Duodenal mucosa (tissue), 2 donors: ENCODE data around the gene PDE11A.
A peak's percentile ranks its signal among the peaks of the same experiment; 100 is the strongest.

Experiments
- H3K27ac ChIP-seq: one replicate; pipeline ENCODE4 v1.7.0; 2013; ENCODE audit warnings: low read depth, low read length
- H3K27me3 ChIP-seq, 2 donors: one replicate each; pipeline ENCODE4 v1.7.0; 2013; ENCODE audit warnings: low read length in 2 of 2, control low read depth in 1 of 2; ENCODE audit not compliant: insufficient read depth in 2 of 2, control insufficient read depth in 1 of 2
- H3K36me3 ChIP-seq, 2 donors: one replicate each; pipeline ENCODE4 v1.7.0; 2013; ENCODE audit warnings: low read length in 2 of 2, control low read depth in 1 of 2; ENCODE audit not compliant: insufficient read depth in 2 of 2, control insufficient read depth in 1 of 2
- H3K4me1 ChIP-seq, 2 donors: one replicate each; pipeline ENCODE4 v1.7.0; 2013; ENCODE audit warnings: low read length in 2 of 2, control low read depth in 1 of 2; ENCODE audit not compliant: insufficient read depth in 2 of 2, control insufficient read depth in 1 of 2
- H3K4me3 ChIP-seq, 2 donors: one replicate each; pipeline ENCODE4 v1.7.0; 2013; ENCODE audit warnings: low read length in 2 of 2, low read depth in 1 of 2
- H3K9ac ChIP-seq, 2 donors: one replicate each; pipeline ENCODE4 v1.7.0; 2013; ENCODE audit warnings: low read length in 2 of 2, low read depth in 1 of 2
- H3K9me3 ChIP-seq, 2 donors: one replicate each; pipeline ENCODE4 v1.7.0; 2013; ENCODE audit warnings: low read length in 2 of 2, control low read depth in 1 of 2; ENCODE audit not compliant: control insufficient read depth in 1 of 2

PDE11A gene

DNA sequence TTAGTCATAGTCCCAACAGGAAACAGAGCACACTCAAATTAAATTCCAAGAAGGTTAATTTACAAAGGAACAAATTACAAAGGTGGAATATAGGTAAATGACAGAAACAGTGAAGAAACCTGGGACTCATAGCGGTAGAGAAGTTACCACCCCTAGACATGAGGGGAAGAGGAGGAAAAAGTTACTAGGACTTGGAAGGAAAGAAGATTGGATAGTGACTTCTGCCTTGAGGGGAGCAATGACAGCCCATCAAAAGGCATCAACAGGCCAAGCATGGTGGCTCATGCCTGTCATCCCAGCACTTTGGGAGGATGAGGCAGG, 2.4 kb upstream of the PDE11A start:
- no peak overlapping the region for H3K9ac ChIP-seq
- H3K4me3 ChIP-seq: no peak overlapping the region
- peaks cover 0 to 12% of the 10 kb centered on the region in 2 donors for H3K27me3 ChIP-seq
- peaks cover 17 to 29% of the 10 kb centered on the region in 2 donors for H3K4me1 ChIP-seq
- no peaks in the 10 kb centered on the region for H3K36me3 ChIP-seq
- H3K27ac ChIP-seq: no peak overlapping the region
- H3K9me3 ChIP-seq: no peaks in the 10 kb centered on the region

DNA sequence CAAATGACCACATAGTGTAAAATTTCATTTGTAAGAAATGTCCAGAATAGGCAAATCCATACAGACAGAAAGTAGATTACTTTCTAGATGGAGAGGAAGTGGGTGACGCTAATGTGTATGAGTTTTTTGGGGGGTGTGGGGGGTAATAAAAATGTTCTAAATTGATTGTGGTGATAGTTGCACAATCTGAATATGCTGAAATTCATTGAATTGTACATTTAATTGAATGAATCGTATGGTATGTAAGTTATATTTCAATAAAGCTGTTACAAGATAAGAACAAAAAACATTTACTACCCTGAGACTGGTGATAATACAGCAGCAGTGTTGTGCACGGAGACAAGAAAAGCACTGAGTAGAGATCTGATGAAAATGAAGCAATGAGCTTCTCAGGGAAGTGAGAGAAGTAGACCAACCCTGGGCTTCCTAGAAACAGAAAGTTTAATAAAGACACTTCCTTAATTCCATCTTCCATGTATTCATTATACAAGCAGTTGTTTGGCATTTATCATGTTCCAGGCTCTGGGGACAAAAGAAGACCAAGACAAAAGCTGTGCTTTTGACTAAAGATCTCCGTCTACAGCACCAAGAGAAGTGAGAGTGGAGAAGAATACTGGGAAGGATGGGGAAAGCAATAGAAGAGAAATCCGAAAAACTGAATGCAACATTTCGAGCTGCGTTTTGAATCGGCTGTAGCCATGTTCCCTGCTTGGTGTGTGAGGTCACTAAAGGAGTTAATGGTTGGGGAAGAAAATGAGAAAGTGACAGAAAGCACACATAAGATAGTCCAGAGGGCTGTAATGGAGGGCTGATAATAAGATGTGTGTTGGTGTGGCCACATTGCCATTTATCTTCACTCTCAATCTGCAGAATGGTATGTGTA, 1.8 kb upstream of the PDE11A start:
- no peaks in the 10 kb centered on the region for H3K9me3 ChIP-seq
- no peak overlapping the region for H3K9ac ChIP-seq
- peaks cover 17 to 29% of the 10 kb centered on the region in 2 donors for H3K4me1 ChIP-seq
- no peak overlapping the region for H3K27ac ChIP-seq
- H3K27me3 ChIP-seq: peaks cover 0 to 12% of the 10 kb centered on the region in 2 donors
- H3K4me3 ChIP-seq: no peak overlapping the region
- H3K36me3 ChIP-seq: no peaks in the 10 kb centered on the region

DNA sequence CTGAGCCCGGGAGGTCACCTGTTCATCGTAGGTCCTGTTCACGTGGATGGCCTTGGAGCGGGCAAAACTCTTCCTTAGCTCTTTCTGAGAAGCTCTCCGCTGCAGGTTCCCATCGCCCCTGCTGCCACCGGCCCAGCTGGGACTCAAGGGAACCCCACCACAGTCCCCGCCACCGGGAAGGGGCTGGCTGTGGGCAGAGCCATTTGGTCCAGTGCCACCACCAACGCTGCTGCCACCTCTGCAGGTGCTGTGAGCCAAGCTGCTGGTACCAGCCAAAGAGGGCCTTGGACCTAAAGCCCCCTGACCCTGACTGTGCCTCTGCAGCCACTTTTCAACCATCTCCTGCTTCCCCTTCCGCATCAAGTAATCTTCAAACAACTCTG, 586 bp downstream of the PDE11A start:
- H3K36me3 ChIP-seq: no peaks in the 10 kb centered on the region
- H3K4me3 ChIP-seq: peak overlapping the region; percentile 73 to 74
- H3K4me1 ChIP-seq: peaks cover 17 to 29% of the 10 kb centered on the region in 2 donors
- no peak overlapping the region for H3K27ac ChIP-seq
- H3K9me3 ChIP-seq: no peaks in the 10 kb centered on the region
- H3K9ac ChIP-seq: peak overlapping the region; percentile 34 to 55
- peaks cover 0 to 12% of the 10 kb centered on the region in 2 donors for H3K27me3 ChIP-seq

DNA sequence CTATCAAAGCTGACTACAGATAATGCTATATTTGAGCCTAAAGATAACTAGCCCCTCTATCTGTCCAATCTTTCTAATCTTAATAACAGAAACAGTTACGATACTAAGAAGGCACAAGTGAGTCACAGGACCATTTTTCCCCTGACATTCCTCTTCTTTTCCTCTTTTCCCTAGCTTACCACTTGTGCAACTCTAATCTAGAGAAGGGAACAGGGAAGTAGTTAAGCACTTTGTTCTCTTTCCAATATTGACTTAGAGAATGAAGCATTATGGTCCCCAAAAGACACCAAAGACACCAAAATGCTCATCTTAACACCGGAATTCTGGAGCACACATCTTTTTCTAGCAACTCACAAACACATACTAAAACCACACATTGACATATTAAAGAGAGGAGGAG, 1.8 kb downstream of the PDE11A start:
- H3K4me1 ChIP-seq: peaks cover 17 to 29% of the 10 kb centered on the region in 2 donors
- H3K9ac ChIP-seq: no peak overlapping the region
- peaks cover 0 to 12% of the 10 kb centered on the region in 2 donors for H3K27me3 ChIP-seq
- no peaks in the 10 kb centered on the region for H3K36me3 ChIP-seq
- no peak overlapping the region for H3K4me3 ChIP-seq
- H3K9me3 ChIP-seq: no peaks in the 10 kb centered on the region
- H3K27ac ChIP-seq: no peak overlapping the region

DNA sequence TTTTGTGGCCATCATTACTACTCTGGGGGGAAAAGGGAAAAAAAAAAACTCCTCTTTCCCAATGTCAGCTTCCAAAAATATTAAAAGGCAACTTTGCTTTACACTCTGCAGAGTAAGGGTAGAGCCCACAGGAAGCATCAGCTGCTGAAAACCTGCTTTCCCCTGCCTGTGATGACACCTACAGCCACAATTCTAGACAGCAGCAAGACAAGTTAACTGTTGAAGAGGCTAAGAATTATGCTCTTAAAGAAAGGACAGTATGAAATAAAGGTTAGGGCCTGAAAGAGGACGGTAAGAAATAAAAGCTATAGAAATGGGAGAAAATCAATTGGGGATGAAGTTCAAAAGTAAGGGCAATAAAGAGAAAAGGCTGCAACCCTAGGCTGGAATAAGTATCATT, 3.0 kb downstream of the PDE11A start:
- H3K9ac ChIP-seq: no peak overlapping the region
- no peaks in the 10 kb centered on the region for H3K36me3 ChIP-seq
- H3K4me1 ChIP-seq: peaks cover 16 to 26% of the 10 kb centered on the region in 2 donors
- H3K27ac ChIP-seq: no peak overlapping the region
- H3K9me3 ChIP-seq: no peaks in the 10 kb centered on the region
- no peak overlapping the region for H3K4me3 ChIP-seq
- peaks cover 0 to 12% of the 10 kb centered on the region in 2 donors for H3K27me3 ChIP-seq

DNA sequence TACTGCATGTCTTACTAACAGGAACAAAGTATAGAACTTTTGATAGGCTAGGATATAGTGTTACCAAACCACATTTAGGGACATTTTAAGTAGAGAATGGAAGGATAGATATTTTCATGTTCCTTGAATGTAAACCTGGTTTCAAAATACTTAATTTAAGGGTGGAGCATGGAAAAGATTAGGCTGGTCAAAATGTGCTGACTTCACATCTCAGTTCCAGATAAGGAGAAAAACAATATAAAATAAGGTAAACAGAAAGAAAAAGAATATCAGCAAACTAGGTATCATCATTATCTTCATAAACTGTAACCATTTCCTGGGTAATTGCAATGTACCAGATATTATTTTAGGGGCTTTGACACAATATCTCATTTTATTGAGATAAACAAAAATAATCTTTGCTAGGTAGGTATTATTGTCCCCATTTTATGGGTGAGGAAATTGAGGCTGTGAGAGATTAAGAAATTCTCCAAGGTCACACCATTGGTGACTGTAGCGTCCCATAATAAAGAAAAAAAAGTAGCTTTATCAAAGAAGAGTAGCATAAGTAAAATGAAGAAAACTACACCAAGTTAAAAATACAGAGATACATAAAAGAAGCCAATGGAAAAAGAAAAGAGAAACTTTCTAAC, 3.6 kb downstream of the PDE11A start:
- H3K9ac ChIP-seq: no peak overlapping the region
- no peaks in the 10 kb centered on the region for H3K9me3 ChIP-seq
- H3K27me3 ChIP-seq: peaks cover 0 to 12% of the 10 kb centered on the region in 2 donors
- no peak overlapping the region for H3K27ac ChIP-seq
- peaks cover 11 to 21% of the 10 kb centered on the region in 2 donors for H3K4me1 ChIP-seq
- no peaks in the 10 kb centered on the region for H3K36me3 ChIP-seq
- H3K4me3 ChIP-seq: no peak overlapping the region

DNA sequence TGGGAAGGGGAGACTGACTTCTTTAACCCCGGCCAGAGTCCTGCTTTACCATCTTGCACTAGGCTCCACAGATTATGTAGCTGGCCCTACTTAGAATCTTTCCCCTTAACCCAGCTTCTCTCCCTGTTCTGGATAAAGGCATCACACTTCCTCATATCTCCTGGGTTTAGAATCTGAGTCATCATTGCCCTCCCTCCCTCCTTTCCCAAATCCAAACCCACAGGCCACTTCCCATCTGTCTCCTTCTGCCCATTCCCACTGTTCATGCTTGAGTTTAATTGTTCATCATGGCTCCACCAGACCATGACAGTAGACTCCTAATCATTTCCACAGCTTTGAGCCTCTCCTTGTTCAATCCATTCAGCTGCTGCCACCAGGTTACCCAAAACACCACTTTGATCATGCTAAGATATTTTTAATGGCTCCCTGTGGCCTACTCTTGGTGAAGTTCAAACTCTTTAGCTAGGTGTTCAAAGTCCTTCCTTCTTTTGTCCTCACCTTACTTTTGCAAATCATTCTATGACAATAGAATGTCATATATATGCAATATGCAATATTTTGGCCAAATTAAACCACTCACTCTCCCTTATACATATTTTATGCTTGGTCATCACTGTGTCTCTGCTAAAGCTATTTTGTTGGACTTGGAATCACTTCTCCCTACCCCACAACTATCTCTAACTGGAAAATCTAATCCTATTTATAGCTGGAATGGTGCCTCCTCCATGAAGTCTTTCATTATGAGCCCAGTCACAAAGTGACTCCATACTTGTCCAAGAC, 5.5 kb downstream of the PDE11A start:
- Histone ChIP-seq H3K4me3 (no peak overlapping the region), H3K4me1 (peaks cover 2 to 8% of the 10 kb centered on the region in 2 donors), H3K27ac (no peak overlapping the region), H3K9ac (no peak overlapping the region), H3K27me3 (peaks cover 0 to 7% of the 10 kb centered on the region in 2 donors), H3K36me3 (no peaks in the 10 kb centered on the region), H3K9me3 (no peaks in the 10 kb centered on the region)

DNA sequence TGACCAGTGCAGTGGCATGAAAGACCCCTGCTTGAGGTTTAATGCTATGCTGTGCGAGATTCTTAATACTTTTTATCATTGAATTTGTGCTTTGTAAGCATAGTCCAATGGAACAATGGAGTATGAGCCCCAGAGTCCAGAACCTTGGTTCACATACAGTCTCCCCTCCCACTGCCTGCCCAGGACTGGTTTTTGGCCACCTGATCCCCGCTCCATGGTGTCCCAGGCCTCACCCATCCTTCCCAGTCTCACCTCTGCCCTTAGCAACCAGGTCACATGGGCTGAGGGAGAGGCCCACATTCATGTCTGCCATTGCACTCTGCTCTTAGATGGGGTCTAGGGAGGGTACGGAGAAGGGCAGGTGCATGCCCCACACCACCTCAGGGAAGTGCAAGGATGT, 6.3 kb downstream of the PDE11A start:
- no peak overlapping the region for H3K9ac ChIP-seq
- no peak overlapping the region for H3K4me3 ChIP-seq
- peaks cover 0 to 2% of the 10 kb centered on the region in 2 donors for H3K27me3 ChIP-seq
- no peaks in the 10 kb centered on the region for H3K36me3 ChIP-seq
- peaks cover 0 to under 1% of the 10 kb centered on the region in 2 donors for H3K4me1 ChIP-seq
- H3K27ac ChIP-seq: no peak overlapping the region
- no peaks in the 10 kb centered on the region for H3K9me3 ChIP-seq

DNA sequence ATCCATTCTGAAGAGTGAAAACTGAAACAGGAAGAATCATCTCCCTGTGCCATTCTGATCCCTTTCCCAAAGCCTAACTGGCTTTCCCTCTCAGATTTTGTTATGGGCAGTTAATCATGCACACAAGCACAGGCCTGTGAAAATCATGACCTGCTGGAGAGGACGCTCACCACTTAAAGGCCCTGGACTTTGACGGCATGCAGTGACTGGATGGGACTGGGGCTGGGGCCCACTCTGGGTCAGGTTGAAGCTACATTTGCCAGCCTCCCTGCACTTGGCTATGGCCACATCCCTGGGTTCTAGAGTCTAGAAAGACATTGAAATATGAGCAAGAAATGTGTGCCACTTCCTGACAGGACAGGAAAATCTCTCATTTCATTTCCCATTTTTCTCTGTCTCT, 12.9 kb downstream of the PDE11A start:
- no peaks in the 10 kb centered on the region for H3K4me1 ChIP-seq
- H3K27ac ChIP-seq: no peak overlapping the region
- H3K36me3 ChIP-seq: no peaks in the 10 kb centered on the region
- no peak overlapping the region for H3K4me3 ChIP-seq
- no peaks in the 10 kb centered on the region for H3K9me3 ChIP-seq
- peaks cover 0 to 2% of the 10 kb centered on the region in 2 donors for H3K27me3 ChIP-seq
- H3K9ac ChIP-seq: no peak overlapping the region

DNA sequence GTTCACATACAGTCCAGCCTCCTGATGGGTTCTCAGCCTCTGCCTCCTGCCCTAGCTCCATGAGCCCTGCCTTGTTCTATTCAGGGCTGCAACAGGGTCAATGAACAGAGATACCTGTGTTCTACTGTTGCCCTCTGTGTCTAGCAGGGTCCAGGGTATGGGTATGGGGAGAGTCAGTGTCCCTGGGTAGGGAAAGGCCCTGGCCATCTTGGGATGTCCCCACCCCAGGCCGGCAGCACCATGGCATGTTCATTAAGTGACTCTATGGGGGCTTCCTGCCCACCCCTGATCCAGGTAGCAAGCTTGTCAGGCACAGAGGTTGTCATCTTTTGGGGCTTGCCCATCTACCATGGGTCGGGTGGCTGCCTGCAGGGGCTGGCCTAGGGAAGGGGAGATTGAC, 13.5 kb downstream of the PDE11A start:
- Histone ChIP-seq H3K36me3 (no peaks in the 10 kb centered on the region), H3K9me3 (no peaks in the 10 kb centered on the region), H3K4me3 (no peak overlapping the region), H3K27me3 (peaks cover 0 to 2% of the 10 kb centered on the region in 2 donors), H3K27ac (no peak overlapping the region), H3K9ac (no peak overlapping the region), H3K4me1 (no peaks in the 10 kb centered on the region)
